Stimulated activated CD4-positive, alpha-beta T cell treated with anti-CD3 and anti-CD28 coated beads, TNF-alpha, amount 100 ng/mL, for 48 hours (primary cell): ENCODE results near the gene VPS26B.
"Not testable (repeated sequence)": the region's sequence is repeated elsewhere in the genome, so short reads cannot be mapped to it uniquely, and the experiment has no call there.

Experiments
- DNase-seq, 3 donors: peaks; one replicate each; pipeline ENCODE4 v3.0.0-alpha.2; 2020; ENCODE audit warnings: low read depth in 3 of 3

The VPS26B gene

GRCh38 chr11:134282121-134283045 lies 57.9 kb downstream of the VPS26B start:
- DNase-seq: no peak

- DNase-seq: no peak
Measured at GRCh38 chr11:134283461-134284230, 59.2 kb downstream of the VPS26B start.

GRCh38 chr11:134284349-134284748 lies 59.9 kb downstream of the VPS26B start:
- not testable (repeated sequence) for DNase-seq

- no peak for DNase-seq
Measured at GRCh38 chr11:134287561-134287960, 63.1 kb downstream of the VPS26B start.

- no peak for DNase-seq
Measured at GRCh38 chr11:134288486-134288885, 64.0 kb downstream of the VPS26B start.

- no peak for DNase-seq
Measured at GRCh38 chr11:134289167-134289566, 64.7 kb downstream of the VPS26B start.

- DNase-seq: no peak
Measured at GRCh38 chr11:134289789-134290188, 65.3 kb downstream of the VPS26B start.

- no peak for DNase-seq
Measured at GRCh38 chr11:134290646-134291045, 66.2 kb downstream of the VPS26B start.

GRCh38 chr11:134291196-134291595 lies 66.7 kb downstream of the VPS26B start:
- DNase-seq: no peak

- DNase-seq: no peak
Measured at GRCh38 chr11:134292661-134293060, 68.2 kb downstream of the VPS26B start.

- no peak for DNase-seq
Measured at GRCh38 chr11:134293119-134294113, 68.9 kb downstream of the VPS26B start.

GRCh38 chr11:134294664-134295063 lies 70.2 kb downstream of the VPS26B start:
- no peak for DNase-seq
